H9 (cell line): ENCODE results near the gene ANKRD13B. TPM values are rescaled to one million over a fixed set of nuclear protein-coding genes. Genes with fewer than 3 reads are reported as not detected.

Source experiments
- DNase-seq: peaks from one replicate; pipeline ENCODE4 v3.0.0-alpha.2; 2017
- H2AFZ ChIP-seq: one replicate; pipeline ENCODE4 v1.6.1; 2013; ENCODE audit warnings: mild to moderate bottlenecking, low read length, control low read depth, moderate library complexity
- H2AK5ac ChIP-seq: 2 replicates; pipeline ENCODE4 v1.6.1; 2013; ENCODE audit warnings: low read length, control low read depth, mixed read lengths; ENCODE audit not compliant: insufficient read length
- H2BK120ac ChIP-seq: one replicate; pipeline ENCODE4 v1.6.1; 2013; ENCODE audit warnings: low read depth, mild to moderate bottlenecking, low read length, control low read depth, inconsistent platforms; ENCODE audit not compliant: poor library complexity, severe bottlenecking
- H2BK12ac ChIP-seq: 2 replicates; pipeline ENCODE4 v1.6.1; 2013; ENCODE audit warnings: low read length, control low read depth, mixed read lengths, low read depth; ENCODE audit not compliant: insufficient read length
- H2BK15ac ChIP-seq: 2 replicates; pipeline ENCODE4 v1.6.1; 2013; ENCODE audit warnings: low read depth, low read length, control low read depth
- H2BK20ac ChIP-seq: one replicate; pipeline ENCODE4 v1.6.1; 2013; ENCODE audit warnings: low read depth, mild to moderate bottlenecking, low read length, control low read depth, inconsistent platforms; ENCODE audit not compliant: poor library complexity, severe bottlenecking
- H2BK5ac ChIP-seq: 2 replicates; pipeline ENCODE4 v1.6.1; 2013; ENCODE audit warnings: low read length, control low read depth, mixed read lengths; ENCODE audit not compliant: insufficient read length
- H3K14ac ChIP-seq: 2 replicates; pipeline ENCODE4 v1.6.1; 2013; ENCODE audit warnings: low read length, control low read depth; ENCODE audit not compliant: insufficient read depth
- H3K18ac ChIP-seq: 2 replicates; pipeline ENCODE4 v1.6.1; 2013; ENCODE audit warnings: low read depth, mild to moderate bottlenecking, mixed read lengths, low read length, control low read depth; ENCODE audit not compliant: insufficient read length
- H3K23ac ChIP-seq: 2 replicates; pipeline ENCODE4 v1.6.1; 2013; ENCODE audit warnings: low read length, control low read depth, mixed read lengths, low read depth; ENCODE audit not compliant: insufficient read length
- H3K23me2 ChIP-seq: 2 replicates; pipeline ENCODE4 v1.6.1; 2013; ENCODE audit warnings: low read depth, mild to moderate bottlenecking, mixed read lengths, low read length, control low read depth; ENCODE audit not compliant: insufficient read length, poor library complexity, severe bottlenecking
- H3K27ac ChIP-seq: 2 replicates; pipeline ENCODE4 v1.5.1; 2013; ENCODE audit warnings: low read length, control low read depth, mixed read lengths, low read depth; ENCODE audit not compliant: insufficient read length
- H3K27me3 ChIP-seq: 2 replicates; pipeline ENCODE4 v1.6.1; 2013; ENCODE audit warnings: low read length, control low read depth, inconsistent platforms; ENCODE audit not compliant: insufficient read depth
- H3K4ac ChIP-seq: 2 replicates; pipeline ENCODE4 v1.6.1; 2013; ENCODE audit warnings: low read depth, mild to moderate bottlenecking, control low read depth, inconsistent platforms, low read length, moderate library complexity
- H3K4me1 ChIP-seq: 2 replicates; pipeline ENCODE4 v1.6.1; 2013; ENCODE audit warnings: low read length, control low read depth, inconsistent platforms; ENCODE audit not compliant: insufficient read depth
- H3K4me2 ChIP-seq: 2 replicates; pipeline ENCODE4 v1.6.1; 2013; ENCODE audit warnings: low read length, control low read depth, mixed read lengths; ENCODE audit not compliant: insufficient read length, insufficient read depth
- H3K56ac ChIP-seq: 2 replicates; pipeline ENCODE4 v1.6.1; 2013; ENCODE audit warnings: low read depth, mild to moderate bottlenecking, mixed read lengths, low read length, control low read depth; ENCODE audit not compliant: insufficient read length
- H3K79me1 ChIP-seq: 2 replicates; pipeline ENCODE4 v1.6.1; 2013; ENCODE audit warnings: low read depth, mild to moderate bottlenecking, moderate library complexity, low read length, control low read depth, inconsistent platforms; ENCODE audit not compliant: insufficient read depth, poor library complexity, severe bottlenecking
- H3K79me2 ChIP-seq: 2 replicates; pipeline ENCODE4 v1.6.1; 2013; ENCODE audit warnings: low read length, control low read depth, inconsistent platforms; ENCODE audit not compliant: insufficient read depth
- H3K9ac ChIP-seq: 2 replicates; pipeline ENCODE4 v1.6.1; 2013; ENCODE audit warnings: low read length, control low read depth, mixed read lengths; ENCODE audit not compliant: insufficient read length; ENCODE audit errors: extremely low read depth
- H3K9me3 ChIP-seq: one replicate; pipeline ENCODE4 v1.6.1; 2013; ENCODE audit warnings: low read depth, low read length, inconsistent platforms; ENCODE audit not compliant: control insufficient read depth
- H3T11ph ChIP-seq: one replicate; pipeline ENCODE4 v1.6.1; 2013; ENCODE audit warnings: mild to moderate bottlenecking, low read length, control low read depth, inconsistent platforms
- H4K20me1 ChIP-seq: one replicate; pipeline ENCODE4 v1.6.1; 2013; ENCODE audit not compliant: control insufficient read depth, insufficient read length, insufficient read depth
- H4K5ac ChIP-seq: 2 replicates; pipeline ENCODE4 v1.6.1; 2013; ENCODE audit warnings: low read depth, mild to moderate bottlenecking, mixed read lengths, low read length, control low read depth; ENCODE audit not compliant: insufficient read length
- H4K8ac ChIP-seq: replicated peaks from 2 replicates; pipeline ENCODE4 v1.6.1; 2013; ENCODE audit warnings: low read length, control low read depth, mixed read lengths, low read depth; ENCODE audit not compliant: insufficient read length
- H4K91ac ChIP-seq: 2 replicates; pipeline ENCODE4 v1.6.1; 2013; ENCODE audit warnings: low read depth, mild to moderate bottlenecking, moderate library complexity, mixed read lengths, low read length, control low read depth; ENCODE audit not compliant: insufficient read length
- H3K27ac Mint-ChIP-seq, 3 experiments: 2 replicates in 2 of 3; 3 replicates in 1 of 3; pipeline ENCODE4 v1.8.0; 2020 to 2021; ENCODE audit warnings: mixed read lengths in 3 of 3, mild to moderate bottlenecking in 1 of 3, moderate library complexity in 1 of 3
- H3K27me3 Mint-ChIP-seq: 2 replicates; pipeline ENCODE4 v1.8.0; 2021; ENCODE audit warnings: low read depth, mild to moderate bottlenecking, moderate library complexity, mixed read lengths
- H3K36me3 Mint-ChIP-seq, 3 experiments: 2 replicates in 2 of 3; 3 replicates in 1 of 3; pipeline ENCODE4 v1.8.0; 2020 to 2021; ENCODE audit warnings: low read depth in 3 of 3, mixed read lengths in 3 of 3; ENCODE audit not compliant: insufficient read depth in 1 of 3
- H3K4me1 Mint-ChIP-seq, 2 experiments: 2 replicates each; pipeline ENCODE4 v1.8.0; 2020; ENCODE audit warnings: mixed read lengths in 2 of 2
- H3K4me3 Mint-ChIP-seq, 2 experiments: 2 replicates in 1 of 2; 3 replicates in 1 of 2; pipeline ENCODE4 v1.8.0; 2020 to 2021; ENCODE audit warnings: mild to moderate bottlenecking in 2 of 2, mixed read lengths in 2 of 2, moderate library complexity in 1 of 2
- H3K9me3 Mint-ChIP-seq, 2 experiments: 2 replicates in 1 of 2; 3 replicates in 1 of 2; pipeline ENCODE4 v1.8.0; 2020; ENCODE audit warnings: mild to moderate bottlenecking in 2 of 2, mixed read lengths in 2 of 2, moderate library complexity in 1 of 2
- WGBS: extraction: QIAGEN DNeasy Blood & Tissue Kit; methylation state at CpG from one replicate; pipeline ENCODE4 v1.1.7; 2013; ENCODE audit warnings: missing lambda C conversion rate, low lambda C conversion rate, mixed read lengths; ENCODE audit not compliant: insufficient read length; ENCODE audit errors: extremely low coverage; 5-methylcytosine and 5-hydroxymethylcytosine counted together
- total RNA-seq: library from RNA; stranded (reverse); gene quantifications from 2 replicates; pipeline ENCODE4 v1.2.1, GENCODE V29; 2021
- TF ChIP-seq, protein P1 (sequence below): fragments of 200-600 bp; sonication (generic); conservative IDR thresholded peaks from 3 replicates; pipeline ENCODE4 v1.8.0; 2021; ENCODE audit warnings: antibody characterized with exemption, mild to moderate bottlenecking

The ANKRD13B gene
- total RNA-seq, 1 experiment from 2014 or later = 24.2 TPM

DNA sequence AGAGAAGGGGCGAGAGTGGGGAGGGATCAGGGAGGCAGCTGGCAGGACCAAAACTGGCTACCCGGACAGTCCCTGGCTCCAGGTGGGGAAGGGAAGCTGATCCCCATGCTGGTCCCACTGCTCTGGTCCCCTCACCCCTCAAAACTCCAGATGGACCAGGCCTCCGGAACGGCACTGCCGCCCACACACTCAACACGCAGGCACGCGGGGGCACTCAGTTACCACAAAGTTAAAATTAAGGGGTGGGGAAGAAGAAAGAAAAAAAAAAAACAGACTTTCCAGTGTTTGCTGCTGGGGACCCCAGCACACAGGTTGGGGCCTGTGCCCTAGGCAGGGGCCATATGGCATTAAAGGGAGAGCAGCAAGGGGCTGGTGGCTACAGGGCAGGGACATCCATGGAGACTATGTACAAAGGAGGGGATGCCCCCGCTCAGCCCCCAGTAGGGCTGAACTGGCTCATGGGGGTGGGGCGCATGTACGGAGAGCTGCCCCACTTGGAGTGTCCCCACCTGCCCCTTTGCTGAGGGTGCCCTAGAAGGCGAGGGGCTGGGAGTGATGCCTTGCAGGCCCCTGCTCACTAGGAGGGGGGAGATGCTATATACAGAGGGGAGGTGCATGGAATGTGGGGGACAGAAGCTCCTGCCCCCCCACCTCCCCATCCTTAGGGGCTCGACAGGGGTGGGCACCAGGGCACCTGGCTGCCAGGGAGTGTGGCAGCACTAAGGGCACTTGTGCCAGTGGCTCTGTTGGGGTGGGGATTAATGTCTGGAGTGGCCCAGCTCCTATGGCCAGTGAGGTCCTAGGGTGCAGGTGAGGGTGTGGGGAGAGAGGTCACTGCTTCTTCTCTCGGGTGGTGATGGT lies 18.8 kb upstream of the ANKRD13B start:
- no peak overlapping the region for H3K4me3 Mint-ChIP-seq
- H4K5ac ChIP-seq = no peak overlapping the region
- no peak overlapping the region for H2BK120ac ChIP-seq
- no peaks in the 10 kb centered on the region; the same call in 1 of the 2 replicates for H3K27me3 ChIP-seq
- WGBS = no CpG with 5 or more reads among the region's 14 CpGs
- H3K4me2 ChIP-seq = no peak overlapping the region
- H3K14ac ChIP-seq = no peak overlapping the region
- H3K9me3 Mint-ChIP-seq = no peaks in the 10 kb centered on the region
- H3K18ac ChIP-seq = no peak overlapping the region
- H3K27ac ChIP-seq = no peak overlapping the region
- no peak overlapping the region for H4K8ac ChIP-seq
- H3K23me2 ChIP-seq = peaks cover 4% of the 10 kb centered on the region
- H3K23ac ChIP-seq = no peak overlapping the region
- no peaks in the 10 kb centered on the region for H3K79me2 ChIP-seq
- peak overlapping the region in 1 of 3 experiments; percentile 28; a peak in 1 of 7 replicates for H3K27ac Mint-ChIP-seq
- no peak overlapping the region for H2BK15ac ChIP-seq
- H3K9me3 ChIP-seq = no peaks in the 10 kb centered on the region
- H2BK12ac ChIP-seq = no peak overlapping the region
- no peak overlapping the region for H3K9ac ChIP-seq
- H3T11ph ChIP-seq = no peak overlapping the region
- no peak overlapping the region for H2AK5ac ChIP-seq
- no peaks in the 10 kb centered on the region for H3K79me1 ChIP-seq
- H3K56ac ChIP-seq = no peak overlapping the region
- peaks cover 2% of the 10 kb centered on the region for H4K20me1 ChIP-seq
- H2BK20ac ChIP-seq = no peak overlapping the region
- no peaks in the 10 kb centered on the region for H3K4me1 ChIP-seq
- H3K36me3 Mint-ChIP-seq = peaks cover 10 to 52% (median 41%) of the 10 kb centered on the region in 3 experiments; a peak in 6 of 7 replicates
- H4K91ac ChIP-seq = no peak overlapping the region
- no peak for DNase-seq
- peaks cover 13% of the 10 kb centered on the region for H3K27me3 Mint-ChIP-seq
- TF ChIP-seq, protein P1, sequence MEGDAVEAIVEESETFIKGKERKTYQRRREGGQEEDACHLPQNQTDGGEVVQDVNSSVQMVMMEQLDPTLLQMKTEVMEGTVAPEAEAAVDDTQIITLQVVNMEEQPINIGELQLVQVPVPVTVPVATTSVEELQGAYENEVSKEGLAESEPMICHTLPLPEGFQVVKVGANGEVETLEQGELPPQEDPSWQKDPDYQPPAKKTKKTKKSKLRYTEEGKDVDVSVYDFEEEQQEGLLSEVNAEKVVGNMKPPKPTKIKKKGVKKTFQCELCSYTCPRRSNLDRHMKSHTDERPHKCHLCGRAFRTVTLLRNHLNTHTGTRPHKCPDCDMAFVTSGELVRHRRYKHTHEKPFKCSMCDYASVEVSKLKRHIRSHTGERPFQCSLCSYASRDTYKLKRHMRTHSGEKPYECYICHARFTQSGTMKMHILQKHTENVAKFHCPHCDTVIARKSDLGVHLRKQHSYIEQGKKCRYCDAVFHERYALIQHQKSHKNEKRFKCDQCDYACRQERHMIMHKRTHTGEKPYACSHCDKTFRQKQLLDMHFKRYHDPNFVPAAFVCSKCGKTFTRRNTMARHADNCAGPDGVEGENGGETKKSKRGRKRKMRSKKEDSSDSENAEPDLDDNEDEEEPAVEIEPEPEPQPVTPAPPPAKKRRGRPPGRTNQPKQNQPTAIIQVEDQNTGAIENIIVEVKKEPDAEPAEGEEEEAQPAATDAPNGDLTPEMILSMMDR = no peak
- peaks cover 5 to 13% of the 10 kb centered on the region in 2 experiments for H3K4me1 Mint-ChIP-seq
- no peak overlapping the region for H2BK5ac ChIP-seq
- no peak overlapping the region for H3K4ac ChIP-seq
- H2AFZ ChIP-seq = no peak overlapping the region
